ENCODE results near the gene LRRN1. TPM values are rescaled to one million over a fixed set of nuclear protein-coding genes. Genes with fewer than 3 reads are reported as not detected.

LRRN1 gene
- total RNA-seq, 1 experiment from 2014 or later, result not detected

GRCh38 chr3:3860235-3860634 lies 61.0 kb downstream of the LRRN1 start:
- H3K9ac ChIP-seq (ENCODE audit: low read length), result no peak overlapping the region
- H3K4me2 ChIP-seq (ENCODE audit: low read length), result no peak overlapping the region
- TF ChIP-seq CTCF (conservative IDR thresholded peaks at IDR 0.05; ENCODE audit: low read depth, low read length), result no peak
- H3K27ac ChIP-seq (ENCODE audit: low read length), result no peak overlapping the region
- no peaks in the 10 kb centered on the region for H4K20me1 ChIP-seq (ENCODE audit: low read length)
- no peaks in the 10 kb centered on the region for H3K27me3 ChIP-seq (ENCODE audit: low read length)
- no TSS peak for BruUV-seq (replicated peaks)
- no peaks in the 10 kb centered on the region for H3K36me3 ChIP-seq (ENCODE audit: low read depth, low read length)
- no peak for DNase-seq
- no peaks in the 10 kb centered on the region for H3F3A ChIP-seq (ENCODE audit: low read length, unreplicated experiment)
- H3K79me2 ChIP-seq (ENCODE audit: low read length), result no peaks in the 10 kb centered on the region
- H3K9me3 ChIP-seq (ENCODE audit: low read length), result peaks cover 12% of the 10 kb centered on the region; the same call in 1 of the 2 replicates
- no peaks in the 10 kb centered on the region for H3K9me2 ChIP-seq (replicated peaks; ENCODE audit: low read length)
- ChIA-PET CTCF (no interaction called here), POLR2A (ENCODE audit: unreplicated experiment) (no interaction called here)
- intact Hi-C loops (cut with micrococcal nuclease), result no loop called here
- no peak overlapping the region for H2AFZ ChIP-seq (ENCODE audit: low read length)
- no peaks in the 10 kb centered on the region for H3K4me1 ChIP-seq (ENCODE audit: insufficient read depth, low read length)
- H3K4me3 ChIP-seq (ENCODE audit: low read length), result no peak overlapping the region
- no peak for ATAC-seq

GRCh38 chr3:3862534-3862933 lies 63.3 kb downstream of the LRRN1 start:
- ChIA-PET POLR2A (ENCODE audit: unreplicated experiment) (no interaction called here), CTCF (interaction anchor here (0.6 kb wide), 1 partner anchor 27 kb away, joined by 11 read pairs; no protein-coding TSS in a partner anchor)
- Histone ChIP-seq H3K36me3 (ENCODE audit: low read depth, low read length) (no peaks in the 10 kb centered on the region), H4K20me1 (ENCODE audit: low read length) (no peaks in the 10 kb centered on the region), H2AFZ (ENCODE audit: low read length) (no peak overlapping the region), H3K9me3 (ENCODE audit: low read length) (peaks cover 10% of the 10 kb centered on the region; the same call in 1 of the 2 replicates), H3F3A (ENCODE audit: low read length, unreplicated experiment) (no peaks in the 10 kb centered on the region), H3K9me2 (replicated peaks; ENCODE audit: low read length) (no peaks in the 10 kb centered on the region), H3K4me2 (ENCODE audit: low read length) (no peak overlapping the region), H3K4me1 (ENCODE audit: insufficient read depth, low read length) (no peaks in the 10 kb centered on the region), H3K79me2 (ENCODE audit: low read length) (no peaks in the 10 kb centered on the region), H3K27ac (ENCODE audit: low read length) (no peak overlapping the region), H3K4me3 (ENCODE audit: low read length) (no peak overlapping the region), H3K27me3 (ENCODE audit: low read length) (no peaks in the 10 kb centered on the region), H3K9ac (ENCODE audit: low read length) (no peak overlapping the region)
- DNase-seq (no peak), ATAC-seq (no peak)
- no TSS peak for BruUV-seq (replicated peaks)
- TF ChIP-seq CTCF (conservative IDR thresholded peaks at IDR 0.05; ENCODE audit: low read depth, low read length) (no peak), EZH2 (IDR thresholded peaks at IDR 0.05; ENCODE audit: low read length, unreplicated experiment) (no peak), EZH2phosphoT487 (IDR thresholded peaks at IDR 0.05; ENCODE audit: borderline replicate concordance, low read length) (no peak)
- intact Hi-C loops (cut with micrococcal nuclease), result no loop called here

GRCh38 chr3:3875491-3875890 lies 76.3 kb downstream of the LRRN1 start:
- Histone ChIP-seq H3K9ac (ENCODE audit: low read length) (no peak overlapping the region), H3F3A (ENCODE audit: low read length, unreplicated experiment) (no peaks in the 10 kb centered on the region), H3K4me3 (ENCODE audit: low read length) (no peak overlapping the region), H3K9me2 (replicated peaks; ENCODE audit: low read length) (no peaks in the 10 kb centered on the region), H4K20me1 (ENCODE audit: low read length) (no peaks in the 10 kb centered on the region), H3K4me1 (ENCODE audit: insufficient read depth, low read length) (no peaks in the 10 kb centered on the region), H3K27me3 (ENCODE audit: low read length) (no peaks in the 10 kb centered on the region), H3K4me2 (ENCODE audit: low read length) (no peak overlapping the region), H3K9me3 (ENCODE audit: low read length) (peaks cover 11% of the 10 kb centered on the region; the same call in 1 of the 2 replicates), H2AFZ (ENCODE audit: low read length) (no peak overlapping the region), H3K27ac (ENCODE audit: low read length) (no peak overlapping the region), H3K79me2 (ENCODE audit: low read length) (no peaks in the 10 kb centered on the region), H3K36me3 (ENCODE audit: low read depth, low read length) (no peaks in the 10 kb centered on the region)
- ChIA-PET POLR2A (ENCODE audit: unreplicated experiment) (no interaction called here), CTCF (no interaction called here)
- TF ChIP-seq CTCF (conservative IDR thresholded peaks at IDR 0.05; ENCODE audit: low read depth, low read length) (no peak), EZH2phosphoT487 (IDR thresholded peaks at IDR 0.05; ENCODE audit: borderline replicate concordance, low read length) (no peak), EZH2 (IDR thresholded peaks at IDR 0.05; ENCODE audit: low read length, unreplicated experiment) (no peak)
- ATAC-seq, result no peak
- intact Hi-C loops (cut with micrococcal nuclease), result no loop called here
- no TSS peak for BruUV-seq (replicated peaks)
- DNase-seq, result no peak
